ENCODE data around the gene GABRB1.

GABRB1 gene

GRCh38 chr4:47120783-47121182 is 89.4 kb downstream of the GABRB1 start:
- TF ChIP-seq CTCF (IDR thresholded peaks at IDR 0.05): no peak
- H2AFZ ChIP-seq: no peak overlapping the region
- no peaks in the 10 kb centered on the region for H3K27me3 ChIP-seq (ENCODE audit: control insufficient read depth, insufficient read depth, low read length)
- H3K36me3 ChIP-seq (ENCODE audit: control insufficient read depth, insufficient read depth, low read length): no peaks in the 10 kb centered on the region
- H3K4me3 ChIP-seq (ENCODE audit: low read depth, low read length): no peak overlapping the region
- no peak overlapping the region for H3K9ac ChIP-seq
- H3K9me3 ChIP-seq (ENCODE audit: control insufficient read depth, low read length): no peaks in the 10 kb centered on the region
- H3K79me2 ChIP-seq: no peaks in the 10 kb centered on the region
- H3K4me1 ChIP-seq: no peaks in the 10 kb centered on the region
- no peak overlapping the region for H3K4me2 ChIP-seq (ENCODE audit: low read length)
- no peak overlapping the region for H3K27ac ChIP-seq

- H3K27ac ChIP-seq: no peak overlapping the region
These were observed 91.4 kb downstream of the GABRB1 start for GRCh38 chr4:47122592-47123291.

GRCh38 chr4:47128991-47129390 is 97.6 kb downstream of the GABRB1 start:
- Histone ChIP-seq H3K79me2 (no peaks in the 10 kb centered on the region), H3K4me2 (ENCODE audit: low read length) (no peak overlapping the region), H2AFZ (no peak overlapping the region), H3K4me3 (ENCODE audit: low read depth, low read length) (no peak overlapping the region), H3K9me3 (ENCODE audit: control insufficient read depth, low read length) (no peaks in the 10 kb centered on the region), H3K4me1 (no peaks in the 10 kb centered on the region), H3K9ac (no peak overlapping the region), H3K27ac (no peak overlapping the region), H3K36me3 (ENCODE audit: control insufficient read depth, insufficient read depth, low read length) (no peaks in the 10 kb centered on the region), H3K27me3 (ENCODE audit: control insufficient read depth, insufficient read depth, low read length) (no peaks in the 10 kb centered on the region)
- no peak for TF ChIP-seq CTCF (IDR thresholded peaks at IDR 0.05)

More at GRCh38 chr4:47122592-47123291, 91.4 kb downstream of the GABRB1 start:
- H3K9me3 ChIP-seq (ENCODE audit: control insufficient read depth, low read length): no peaks in the 10 kb centered on the region
- TF ChIP-seq CTCF (IDR thresholded peaks at IDR 0.05): peak; percentile 38
- no peaks in the 10 kb centered on the region for H3K4me1 ChIP-seq
- no peak overlapping the region for H3K4me2 ChIP-seq (ENCODE audit: low read length)
- no peaks in the 10 kb centered on the region for H3K36me3 ChIP-seq (ENCODE audit: control insufficient read depth, insufficient read depth, low read length)
- H3K9ac ChIP-seq: no peak overlapping the region
- H3K4me3 ChIP-seq (ENCODE audit: low read depth, low read length): no peak overlapping the region
- H2AFZ ChIP-seq: no peak overlapping the region
- no peaks in the 10 kb centered on the region for H3K27me3 ChIP-seq (ENCODE audit: control insufficient read depth, insufficient read depth, low read length)
- no peaks in the 10 kb centered on the region for H3K79me2 ChIP-seq

GRCh38 chr4:47135210-47135609 is 103.8 kb downstream of the GABRB1 start:
- Histone ChIP-seq H3K27ac (no peak overlapping the region), H3K4me2 (ENCODE audit: low read length) (no peak overlapping the region), H3K4me1 (no peaks in the 10 kb centered on the region), H3K36me3 (ENCODE audit: control insufficient read depth, insufficient read depth, low read length) (no peaks in the 10 kb centered on the region), H3K4me3 (ENCODE audit: low read depth, low read length) (no peak overlapping the region), H3K9me3 (ENCODE audit: control insufficient read depth, low read length) (no peaks in the 10 kb centered on the region), H3K79me2 (no peaks in the 10 kb centered on the region), H3K27me3 (ENCODE audit: control insufficient read depth, insufficient read depth, low read length) (no peaks in the 10 kb centered on the region), H2AFZ (no peak overlapping the region), H3K9ac (no peak overlapping the region)
- no peak for TF ChIP-seq CTCF (IDR thresholded peaks at IDR 0.05)

GRCh38 chr4:47143261-47143660 is 111.9 kb downstream of the GABRB1 start:
- H2AFZ ChIP-seq: no peak overlapping the region
- no peak overlapping the region for H3K4me2 ChIP-seq (ENCODE audit: low read length)
- H3K9me3 ChIP-seq (ENCODE audit: control insufficient read depth, low read length): no peaks in the 10 kb centered on the region
- no peaks in the 10 kb centered on the region for H3K36me3 ChIP-seq (ENCODE audit: control insufficient read depth, insufficient read depth, low read length)
- no peak overlapping the region for H3K9ac ChIP-seq
- no peak for TF ChIP-seq CTCF (IDR thresholded peaks at IDR 0.05)
- no peaks in the 10 kb centered on the region for H3K4me1 ChIP-seq
- no peak overlapping the region for H3K27ac ChIP-seq
- H3K4me3 ChIP-seq (ENCODE audit: low read depth, low read length): no peak overlapping the region
- H3K79me2 ChIP-seq: no peaks in the 10 kb centered on the region
- H3K27me3 ChIP-seq (ENCODE audit: control insufficient read depth, insufficient read depth, low read length): no peaks in the 10 kb centered on the region
